ENCODE measurements around the gene IL25.

The IL25 gene

DNA sequence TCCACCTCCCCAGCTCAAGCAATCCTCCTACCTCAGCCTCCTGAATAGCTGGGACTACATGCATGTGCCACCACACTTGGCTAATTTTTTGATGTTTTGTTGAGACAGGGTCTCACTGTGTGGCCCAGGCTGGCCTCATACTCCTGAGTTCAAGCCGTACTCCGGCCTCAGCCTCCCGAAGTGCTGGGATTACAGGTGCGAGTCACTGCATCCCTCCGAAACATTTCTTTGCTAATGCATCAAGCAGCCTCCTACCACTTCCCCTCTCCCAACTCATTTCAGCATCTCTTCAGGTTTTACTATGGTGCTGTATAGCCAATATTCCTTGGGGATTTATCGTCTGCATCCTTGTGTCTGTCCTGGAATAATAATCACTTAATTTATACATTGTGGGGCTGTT, 17.6 kb upstream of the IL25 start:
- no peak overlapping the region for H2AFZ ChIP-seq (ENCODE audit: low read depth, low read length, severe bottlenecking)
- TF ChIP-seq, protein P1, sequence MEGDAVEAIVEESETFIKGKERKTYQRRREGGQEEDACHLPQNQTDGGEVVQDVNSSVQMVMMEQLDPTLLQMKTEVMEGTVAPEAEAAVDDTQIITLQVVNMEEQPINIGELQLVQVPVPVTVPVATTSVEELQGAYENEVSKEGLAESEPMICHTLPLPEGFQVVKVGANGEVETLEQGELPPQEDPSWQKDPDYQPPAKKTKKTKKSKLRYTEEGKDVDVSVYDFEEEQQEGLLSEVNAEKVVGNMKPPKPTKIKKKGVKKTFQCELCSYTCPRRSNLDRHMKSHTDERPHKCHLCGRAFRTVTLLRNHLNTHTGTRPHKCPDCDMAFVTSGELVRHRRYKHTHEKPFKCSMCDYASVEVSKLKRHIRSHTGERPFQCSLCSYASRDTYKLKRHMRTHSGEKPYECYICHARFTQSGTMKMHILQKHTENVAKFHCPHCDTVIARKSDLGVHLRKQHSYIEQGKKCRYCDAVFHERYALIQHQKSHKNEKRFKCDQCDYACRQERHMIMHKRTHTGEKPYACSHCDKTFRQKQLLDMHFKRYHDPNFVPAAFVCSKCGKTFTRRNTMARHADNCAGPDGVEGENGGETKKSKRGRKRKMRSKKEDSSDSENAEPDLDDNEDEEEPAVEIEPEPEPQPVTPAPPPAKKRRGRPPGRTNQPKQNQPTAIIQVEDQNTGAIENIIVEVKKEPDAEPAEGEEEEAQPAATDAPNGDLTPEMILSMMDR (IDR thresholded peaks at IDR 0.05; ENCODE audit: insufficient read depth, low read length, poor library complexity, severe bottlenecking) = no peak
- TF ChIP-seq EZH2phosphoT487 (conservative IDR thresholded peaks at IDR 0.05; ENCODE audit: low read length) = no peak
- H3F3A ChIP-seq (ENCODE audit: insufficient read depth) = no peaks in the 10 kb centered on the region
- no peaks in the 10 kb centered on the region for H3K79me2 ChIP-seq (ENCODE audit: insufficient read depth, low read length)
- H3K9me3 ChIP-seq (ENCODE audit: insufficient read depth, low read length) = no peaks in the 10 kb centered on the region
- H3K4me3 ChIP-seq (ENCODE audit: insufficient read depth, low read length, poor library complexity, severe bottlenecking) = no peak overlapping the region
- no peaks in the 10 kb centered on the region for H3K9me2 ChIP-seq (replicated peaks; ENCODE audit: insufficient read depth, low read length)
- H4K20me1 ChIP-seq (ENCODE audit: low read depth, low read length) = no peaks in the 10 kb centered on the region
- no peak overlapping the region for H3K27ac ChIP-seq (ENCODE audit: low read depth, low read length)
- no peaks in the 10 kb centered on the region for H3K36me3 ChIP-seq (ENCODE audit: low read length)
- H3K4me2 ChIP-seq (ENCODE audit: low read depth, low read length, poor library complexity, severe bottlenecking) = no peak overlapping the region
- H3K27me3 ChIP-seq (ENCODE audit: low read length) = no peaks in the 10 kb centered on the region
- H3K9ac ChIP-seq (ENCODE audit: low read length) = no peak overlapping the region

DNA sequence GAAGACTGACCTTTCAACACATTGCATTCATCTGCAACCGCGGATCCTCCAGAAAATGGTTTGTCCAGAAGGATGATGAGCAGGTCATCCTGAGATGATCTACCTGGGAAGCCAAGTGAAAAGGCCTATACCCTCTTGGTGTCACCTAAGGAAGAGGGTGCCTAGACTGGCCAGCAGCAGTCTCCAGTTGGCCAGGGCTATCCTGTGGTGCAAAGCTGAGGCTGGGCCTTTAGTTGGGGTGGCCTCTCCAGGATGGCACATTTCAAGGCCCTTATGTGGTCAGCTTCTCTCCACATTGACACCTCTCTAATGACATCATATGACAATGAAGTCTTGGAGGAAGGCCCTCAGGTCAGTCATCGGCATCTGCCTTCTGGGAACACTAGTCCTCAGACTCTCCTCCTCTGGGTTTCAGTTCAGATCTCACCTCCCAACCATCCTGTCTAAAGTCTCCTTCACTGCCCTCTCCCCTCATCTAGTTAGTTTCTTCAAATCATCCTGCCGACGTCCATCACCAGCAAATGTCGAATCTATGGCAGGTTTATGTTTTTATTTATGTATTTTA, 16.7 kb upstream of the IL25 start:
- H2AFZ ChIP-seq (ENCODE audit: low read depth, low read length, severe bottlenecking) = no peak overlapping the region
- H3K9me3 ChIP-seq (ENCODE audit: insufficient read depth, low read length) = no peaks in the 10 kb centered on the region
- H3F3A ChIP-seq (ENCODE audit: insufficient read depth) = no peaks in the 10 kb centered on the region
- TF ChIP-seq EZH2phosphoT487 (conservative IDR thresholded peaks at IDR 0.05; ENCODE audit: low read length) = no peak
- H3K9me2 ChIP-seq (replicated peaks; ENCODE audit: insufficient read depth, low read length) = no peaks in the 10 kb centered on the region
- no peak overlapping the region for H3K9ac ChIP-seq (ENCODE audit: low read length)
- no peaks in the 10 kb centered on the region for H3K27me3 ChIP-seq (ENCODE audit: low read length)
- H3K27ac ChIP-seq (ENCODE audit: low read depth, low read length) = no peak overlapping the region
- H3K4me2 ChIP-seq (ENCODE audit: low read depth, low read length, poor library complexity, severe bottlenecking) = no peak overlapping the region
- H3K36me3 ChIP-seq (ENCODE audit: low read length) = no peaks in the 10 kb centered on the region
- H3K4me3 ChIP-seq (ENCODE audit: insufficient read depth, low read length, poor library complexity, severe bottlenecking) = no peak overlapping the region
- H3K79me2 ChIP-seq (ENCODE audit: insufficient read depth, low read length) = no peaks in the 10 kb centered on the region
- H4K20me1 ChIP-seq (ENCODE audit: low read depth, low read length) = no peaks in the 10 kb centered on the region

DNA sequence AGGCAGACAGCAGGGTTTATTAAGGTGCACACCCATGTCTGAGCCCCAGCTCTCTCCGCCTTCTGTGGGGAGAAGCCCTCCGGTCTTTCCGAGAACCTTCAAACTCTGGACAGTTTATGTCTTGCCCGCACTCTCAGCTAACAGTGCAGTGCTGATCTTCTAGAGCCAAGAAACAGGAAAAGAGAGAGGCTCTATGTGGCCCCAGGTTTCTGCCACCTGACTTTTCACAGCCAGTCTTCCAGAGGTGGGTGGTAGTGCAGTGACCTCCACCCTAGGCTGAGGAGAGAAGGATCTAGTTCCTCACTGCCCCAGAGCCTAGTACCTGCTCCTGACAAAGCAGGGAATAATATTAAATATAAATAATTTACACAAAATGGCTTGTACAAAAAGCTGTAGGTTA, 15.9 kb upstream of the IL25 start:
- Histone ChIP-seq H3K27me3 (ENCODE audit: low read length) (no peaks in the 10 kb centered on the region), H3K27ac (ENCODE audit: low read depth, low read length) (no peak overlapping the region), H3K9ac (ENCODE audit: low read length) (no peak overlapping the region), H2AFZ (ENCODE audit: low read depth, low read length, severe bottlenecking) (no peak overlapping the region), H3K4me2 (ENCODE audit: low read depth, low read length, poor library complexity, severe bottlenecking) (no peak overlapping the region), H3K9me3 (ENCODE audit: insufficient read depth, low read length) (no peaks in the 10 kb centered on the region), H4K20me1 (ENCODE audit: low read depth, low read length) (no peaks in the 10 kb centered on the region), H3K79me2 (ENCODE audit: insufficient read depth, low read length) (no peaks in the 10 kb centered on the region), H3F3A (ENCODE audit: insufficient read depth) (no peaks in the 10 kb centered on the region), H3K36me3 (ENCODE audit: low read length) (no peaks in the 10 kb centered on the region), H3K4me3 (ENCODE audit: insufficient read depth, low read length, poor library complexity, severe bottlenecking) (no peak overlapping the region), H3K9me2 (replicated peaks; ENCODE audit: insufficient read depth, low read length) (no peaks in the 10 kb centered on the region)
- TF ChIP-seq, protein P1 (IDR thresholded peaks at IDR 0.05; ENCODE audit: insufficient read depth, low read length, poor library complexity, severe bottlenecking) = no peak
- TF ChIP-seq EZH2phosphoT487 (conservative IDR thresholded peaks at IDR 0.05; ENCODE audit: low read length) = no peak

- no peaks in the 10 kb centered on the region for H3K9me3 ChIP-seq (ENCODE audit: insufficient read depth, low read length)
- no peaks in the 10 kb centered on the region for H3F3A ChIP-seq (ENCODE audit: insufficient read depth)
- no peak overlapping the region for H3K27ac ChIP-seq (ENCODE audit: low read depth, low read length)
- H3K79me2 ChIP-seq (ENCODE audit: insufficient read depth, low read length) = no peaks in the 10 kb centered on the region
- no peaks in the 10 kb centered on the region for H3K27me3 ChIP-seq (ENCODE audit: low read length)
- TF ChIP-seq EZH2phosphoT487 (conservative IDR thresholded peaks at IDR 0.05; ENCODE audit: low read length) = no peak
- TF ChIP-seq, protein P1 (IDR thresholded peaks at IDR 0.05; ENCODE audit: insufficient read depth, low read length, poor library complexity, severe bottlenecking) = no peak
- no peaks in the 10 kb centered on the region for H3K36me3 ChIP-seq (ENCODE audit: low read length)
- H3K4me3 ChIP-seq (ENCODE audit: insufficient read depth, low read length, poor library complexity, severe bottlenecking) = no peak overlapping the region
- H3K9ac ChIP-seq (ENCODE audit: low read length) = no peak overlapping the region
- H3K4me2 ChIP-seq (ENCODE audit: low read depth, low read length, poor library complexity, severe bottlenecking) = no peak overlapping the region
- no peaks in the 10 kb centered on the region for H4K20me1 ChIP-seq (ENCODE audit: low read depth, low read length)
- H3K9me2 ChIP-seq (replicated peaks; ENCODE audit: insufficient read depth, low read length) = no peaks in the 10 kb centered on the region
- no peak overlapping the region for H2AFZ ChIP-seq (ENCODE audit: low read depth, low read length, severe bottlenecking)
These were observed 15.3 kb upstream of the IL25 start for GRCh38 chr14:23357261-23357660.
